Stimulated activated CD4-positive, alpha-beta T cell treated with anti-CD3 and anti-CD28 coated beads, Interleukin-12 subunit alpha, Interleukin-12 subunit beta, amount 100 ng/mL, for 48 hours (primary cell): ENCODE measurements around the gene OR51S1.
"Not testable (repeated sequence)": the region's sequence is repeated elsewhere in the genome, so short reads cannot be mapped to it uniquely, and the experiment has no call there.

Experiments
- DNase-seq, 3 donors: peaks; one replicate each; pipeline ENCODE4 v3.0.0-alpha.2; 2020; ENCODE audit warnings: low read depth in 2 of 3, low spot score in 1 of 3

Gene OR51S1

DNA sequence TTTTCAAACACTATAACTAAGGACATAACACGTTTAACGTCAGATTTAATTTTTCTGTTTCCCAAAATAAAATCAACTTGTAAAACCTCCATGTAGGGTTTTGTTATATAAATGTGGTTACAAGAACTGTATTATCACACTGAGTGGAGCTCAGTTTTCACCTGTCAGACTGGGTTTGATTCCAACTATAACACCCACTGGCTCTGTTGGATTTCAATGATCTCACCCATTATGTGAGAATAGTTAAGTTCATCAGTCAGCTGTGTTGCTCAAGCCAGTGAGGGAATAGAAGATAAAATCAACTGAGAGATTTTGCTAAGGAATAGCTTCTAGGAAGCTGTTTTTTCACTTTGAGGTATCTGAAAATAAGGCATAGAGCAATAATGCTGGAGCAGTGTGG lies 39.8 kb downstream of the OR51S1 start:
- DNase-seq: no peak

DNA sequence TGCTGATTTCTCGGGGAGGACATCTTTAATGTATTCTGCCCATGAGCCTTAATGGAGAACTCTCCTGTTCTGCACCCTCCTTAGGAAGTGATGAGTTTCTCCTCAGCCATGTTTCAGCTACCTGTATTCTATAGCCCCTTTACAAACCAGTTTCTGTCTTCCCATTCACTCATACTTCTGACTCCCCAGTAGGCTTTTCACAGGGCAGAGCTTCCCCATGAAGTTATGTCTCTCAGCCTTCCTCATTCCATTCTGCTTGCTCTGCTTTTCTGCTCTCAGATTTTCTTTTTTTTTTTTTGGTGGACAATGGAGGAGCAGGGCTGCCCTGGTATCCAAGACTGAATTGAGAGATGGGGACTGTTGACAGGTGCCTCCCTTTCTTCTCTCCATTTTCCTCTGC lies 40.5 kb downstream of the OR51S1 start:
- no peak for DNase-seq

DNA sequence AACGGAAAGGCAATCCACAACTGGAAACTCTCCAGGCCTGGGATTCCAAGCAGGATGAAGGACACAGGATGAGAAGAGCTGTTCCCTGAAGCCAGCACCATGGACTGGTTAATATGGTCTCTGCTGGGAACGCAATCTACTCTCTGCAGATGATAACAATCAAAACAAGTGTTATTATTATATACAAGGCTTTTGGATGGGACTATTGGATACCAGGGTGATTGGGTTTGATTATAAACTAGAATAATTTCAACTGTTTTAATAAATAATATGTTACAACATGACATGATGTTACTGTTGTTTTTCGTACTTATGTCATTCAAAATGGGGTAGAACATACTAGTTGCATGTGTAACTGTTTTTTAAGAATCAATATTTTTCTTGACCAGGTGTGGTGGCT lies 44.7 kb downstream of the OR51S1 start, which contains the start of gene OR52R1:
TSS of gene OR52R1 (minus strand) at position 101 of the 400 bp plus-strand sequence. CDS start at position 101, 0 bp downstream.
- no peak for DNase-seq

DNA sequence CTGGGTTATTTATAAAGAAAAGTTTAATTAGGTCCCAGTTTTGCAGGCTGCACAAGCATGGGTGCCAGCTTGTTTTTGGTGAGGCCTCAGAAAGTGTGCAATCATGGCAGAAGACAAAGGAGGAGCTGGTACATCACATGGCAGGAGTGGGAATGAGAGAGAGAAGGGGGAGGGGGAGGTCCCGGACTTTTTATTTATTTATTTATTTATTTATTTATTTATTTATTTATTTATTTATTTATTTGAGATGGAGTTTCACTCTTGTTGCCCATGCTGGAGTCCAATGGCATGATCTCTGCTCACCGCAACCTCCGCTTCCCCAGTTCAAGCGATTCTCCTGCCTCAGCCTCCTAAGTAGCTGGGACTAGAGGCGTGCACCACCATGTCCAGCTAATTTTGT lies 47.7 kb downstream of the OR51S1 start:
- DNase-seq: not testable (repeated sequence)

DNA sequence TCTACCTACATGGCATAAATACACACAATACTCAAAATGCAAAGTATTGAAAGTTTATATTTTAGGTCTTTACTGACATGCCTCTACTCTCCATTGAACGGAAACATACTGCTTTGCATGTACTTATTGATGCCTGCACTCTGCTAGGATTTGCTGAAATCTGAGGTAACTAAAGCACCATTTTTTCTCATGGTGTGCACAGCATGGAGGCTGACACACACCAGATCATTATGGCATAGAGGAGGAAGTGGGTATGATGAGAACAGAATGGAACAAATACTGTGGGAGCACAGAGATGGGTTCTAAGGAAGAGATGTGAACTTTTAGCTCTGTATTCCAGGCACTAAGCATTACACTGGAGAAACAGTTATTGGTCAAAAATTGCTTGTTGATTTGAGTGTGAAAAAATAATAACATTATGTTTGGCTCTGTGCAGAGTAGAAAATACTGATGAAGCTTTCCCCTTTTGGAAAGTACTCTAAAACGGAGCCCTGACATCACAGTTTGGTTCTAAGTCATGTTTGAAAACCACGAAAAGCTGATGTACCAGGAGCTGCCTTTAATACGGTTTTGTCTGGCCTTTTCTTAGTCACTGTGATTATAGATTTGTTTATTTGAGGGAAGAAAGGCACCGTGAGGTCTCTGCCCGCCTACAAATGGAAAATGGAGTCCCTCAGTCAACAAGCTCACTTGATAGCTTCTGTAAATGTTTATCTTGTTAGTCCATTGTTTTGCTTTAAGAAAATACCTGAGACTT lies 50.4 kb downstream of the OR51S1 start:
- DNase-seq: no peak
